HG02852 (cell line): Measurements from ENCODE around the gene RIIAD1.

Experiments
- ATAC-seq: cut with Tn5 transposase; IDR thresholded peaks from one replicate; pipeline ENCODE4 v1.9.1; 2021; ENCODE audit warnings: mild to moderate bottlenecking, moderate library complexity; ENCODE audit not compliant: unreplicated experiment

RIIAD1 gene

GRCh38 chr1:151710187-151710840, 11.0 kb upstream of the RIIAD1 start:
- ATAC-seq, result no peak

GRCh38 chr1:151711044-151711800, 10.1 kb upstream of the RIIAD1 start:
- no peak for ATAC-seq

DNA sequence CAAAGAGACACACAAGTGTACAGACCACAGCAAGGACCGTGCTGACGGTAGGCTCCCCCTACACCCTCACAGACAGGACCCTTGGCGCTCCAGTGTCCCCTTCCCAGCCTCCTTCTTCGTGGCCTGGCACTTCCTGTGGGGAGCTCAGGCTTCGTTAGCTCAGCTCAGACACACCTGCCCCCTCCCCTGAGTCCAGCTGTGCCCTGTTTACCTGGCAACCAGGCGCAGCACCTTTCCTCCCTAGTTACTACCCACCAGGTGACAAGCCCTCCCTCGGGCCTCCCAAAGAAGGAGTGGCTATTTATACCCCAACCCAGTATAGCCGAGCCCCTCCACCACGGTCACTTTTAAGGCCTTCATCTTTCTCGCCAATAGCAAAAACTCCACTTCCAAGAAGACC, 9.4 kb upstream of the RIIAD1 start:
- ATAC-seq, result no peak

DNA sequence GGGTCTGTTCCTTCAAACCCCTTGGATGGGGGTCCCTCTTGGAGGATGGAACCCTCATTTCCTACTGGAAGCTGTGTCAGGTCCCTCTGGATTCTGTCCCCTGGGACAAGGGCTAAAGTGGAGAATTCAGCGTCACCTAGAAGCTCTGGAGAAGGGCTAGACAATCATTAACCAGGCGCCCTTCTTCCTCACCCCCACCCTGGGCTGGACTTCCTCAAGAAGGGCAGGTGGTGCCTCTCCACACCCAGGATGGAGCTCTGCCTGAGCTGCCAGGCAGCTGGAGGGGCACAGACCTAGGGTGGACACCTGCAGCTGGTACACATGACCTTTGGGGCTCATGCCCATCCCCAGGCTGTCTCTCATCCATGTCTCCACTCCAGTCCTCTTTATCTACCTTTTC, 8.3 kb upstream of the RIIAD1 start:
- no peak for ATAC-seq

GRCh38 chr1:151713874-151714273, 7.4 kb upstream of the RIIAD1 start:
- ATAC-seq, result no peak

- ATAC-seq, result no peak
Measured at GRCh38 chr1:151714820-151715725, 6.2 kb upstream of the RIIAD1 start.

DNA sequence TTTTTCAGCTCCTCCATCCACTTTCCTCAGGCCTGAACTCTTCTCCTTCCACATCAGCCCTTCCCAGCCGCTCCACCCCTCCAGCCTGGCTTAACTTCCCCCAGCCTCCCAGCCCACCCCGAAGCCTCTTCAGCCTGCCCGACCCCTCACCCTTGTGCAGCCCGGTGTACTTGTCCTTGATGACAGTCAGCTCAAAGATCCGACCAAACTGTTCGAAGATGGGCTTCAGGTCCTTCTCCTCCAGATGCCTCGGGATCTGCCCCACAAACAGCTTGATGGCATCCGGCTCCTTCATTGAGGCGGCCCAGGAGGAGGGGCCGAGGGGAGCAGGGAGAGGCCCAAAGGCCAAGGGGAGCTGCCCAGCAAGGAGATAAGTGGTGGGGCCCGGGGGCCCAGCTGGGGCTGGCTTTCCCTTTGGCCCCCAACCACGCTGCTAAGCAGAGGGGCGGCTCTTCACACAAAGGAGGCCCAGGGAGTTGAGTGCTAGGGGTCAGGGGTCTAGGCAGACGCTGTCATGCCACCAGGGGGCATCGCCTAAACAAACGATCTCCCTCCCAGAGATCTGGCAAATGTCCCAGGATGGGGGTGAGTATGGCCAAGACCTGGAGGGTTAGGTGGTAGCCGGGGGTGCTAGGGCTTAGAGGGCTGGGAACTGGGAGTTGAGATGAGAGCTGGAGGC, 5.5 kb upstream of the RIIAD1 start:
- no peak for ATAC-seq

DNA sequence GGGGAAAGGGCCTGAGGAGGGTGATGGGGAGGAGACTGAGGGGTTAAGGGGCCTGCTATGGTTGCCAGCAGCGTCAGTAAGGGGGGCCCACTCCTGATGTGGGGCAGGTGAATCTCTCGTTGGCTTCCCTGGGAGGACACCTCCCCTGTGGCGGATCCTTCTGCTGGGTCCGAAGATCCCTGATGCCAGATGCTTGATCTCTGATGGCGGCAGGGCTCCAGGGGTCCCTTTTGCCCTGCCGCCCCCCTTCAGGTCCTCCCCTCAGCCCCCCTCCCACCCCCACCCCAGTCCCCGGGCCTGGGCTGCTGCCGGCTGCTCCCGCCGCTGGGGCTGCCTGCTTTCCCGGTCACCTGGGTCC, 4.9 kb upstream of the RIIAD1 start:
- ATAC-seq, result no peak

DNA sequence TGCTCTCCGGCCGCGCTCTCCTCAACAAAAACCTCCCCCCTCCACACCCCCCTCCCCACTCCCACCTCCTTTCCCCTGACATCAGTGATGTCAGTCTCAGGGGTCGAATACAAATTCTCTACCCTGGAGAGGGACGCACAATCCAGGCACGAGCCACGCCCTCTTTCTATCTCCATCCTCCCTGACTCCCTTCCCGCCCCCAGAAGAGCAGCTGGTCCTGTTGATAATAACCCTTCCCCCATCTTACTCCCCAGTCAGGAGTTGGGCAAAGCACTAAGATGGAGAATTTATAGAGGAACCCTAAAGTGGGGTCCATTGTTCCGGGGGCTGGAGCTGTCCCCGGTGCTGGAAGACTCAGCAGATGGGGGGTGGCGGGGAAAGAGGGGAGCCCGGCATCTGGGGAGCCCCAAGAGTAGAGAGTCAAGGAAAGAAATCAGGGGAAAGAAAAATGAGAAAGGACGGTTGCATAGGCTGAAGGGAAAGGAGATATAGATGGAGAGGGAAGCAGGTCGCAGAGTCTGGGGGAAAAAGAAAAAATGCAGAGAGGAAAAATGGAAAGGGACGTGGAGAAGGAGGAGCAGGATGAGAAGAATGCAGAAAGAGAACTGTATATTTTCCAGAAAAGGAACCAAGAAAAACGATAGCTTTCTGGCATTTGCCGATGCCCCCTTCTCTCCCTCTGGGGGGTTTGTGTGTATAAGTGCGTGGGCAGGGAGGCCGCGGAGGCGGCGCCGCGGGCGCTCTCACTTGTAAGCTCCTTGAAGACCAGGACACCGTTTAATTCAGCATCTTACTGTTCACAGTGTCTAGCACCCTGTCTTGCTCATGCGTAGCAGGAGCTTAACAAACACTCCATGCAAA, 4.3 kb upstream of the RIIAD1 start, which contains the start of gene CELF3:
Gene CELF3 (minus strand): TSS at position 33 of the 861 bp plus-strand sequence. CDS start 783 bp downstream, outside the sequence.
- no peak for ATAC-seq

DNA sequence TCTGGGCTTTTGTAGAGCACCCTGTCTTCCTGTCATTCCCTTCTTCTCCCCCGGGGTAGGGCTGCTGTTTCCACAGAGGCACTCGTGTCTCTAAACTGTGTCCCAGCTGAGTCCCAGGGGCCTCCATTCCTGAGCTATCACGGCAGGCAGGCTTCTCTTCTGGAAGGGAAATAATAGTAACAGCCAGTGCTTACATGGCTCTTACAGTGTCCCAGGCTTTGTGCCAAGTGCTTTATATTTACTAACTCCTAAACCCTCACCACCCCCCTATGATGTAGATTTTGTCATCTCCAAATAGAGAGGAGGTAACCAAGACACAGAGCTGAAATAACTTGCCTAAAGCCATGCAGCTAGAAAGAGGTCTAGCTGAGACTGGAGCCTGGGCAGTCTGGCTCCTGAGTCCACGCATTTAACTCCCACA, 3.3 kb upstream of the RIIAD1 start:
- no peak for ATAC-seq

DNA sequence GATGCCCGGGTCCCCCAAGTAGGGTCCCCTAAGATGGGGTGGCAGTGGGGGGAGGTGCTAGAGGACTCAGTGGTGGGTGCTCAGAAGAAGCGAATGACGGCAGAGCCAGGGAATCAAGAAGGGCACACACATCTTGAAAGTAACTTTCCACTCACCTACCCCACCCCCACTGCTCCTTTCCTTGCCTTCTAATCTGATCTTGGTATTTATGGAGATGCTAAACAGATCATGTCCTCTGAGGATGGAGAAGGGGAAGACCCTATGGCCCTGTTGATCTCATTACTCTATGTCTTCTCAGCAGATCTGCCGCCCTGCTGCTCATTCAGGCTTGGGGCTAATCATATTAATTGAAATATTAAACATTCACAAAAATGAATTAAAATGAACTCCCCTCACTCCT, 2.7 kb upstream of the RIIAD1 start:
- ATAC-seq, result no peak

GRCh38 chr1:151720125-151720524, 1.2 kb upstream of the RIIAD1 start:
- no peak for ATAC-seq

DNA sequence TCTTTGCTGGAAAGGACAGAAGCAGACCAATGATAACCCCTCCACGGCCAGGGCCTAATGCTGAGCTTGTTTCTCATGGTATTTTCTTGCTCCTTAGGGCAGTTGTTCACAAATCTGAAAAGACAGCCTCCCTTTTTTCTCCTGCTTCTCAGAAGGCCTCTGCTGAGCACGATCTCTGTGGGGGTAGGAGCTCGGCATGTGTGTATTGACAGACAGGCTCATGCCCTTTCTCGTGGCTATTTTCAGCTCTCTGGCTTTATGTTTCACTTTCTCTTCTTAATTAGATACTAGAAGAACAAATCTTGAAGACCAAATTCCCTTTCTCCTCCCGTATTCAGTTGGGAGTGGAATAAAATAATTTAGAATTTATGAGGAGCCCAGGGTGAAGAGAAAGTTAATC, 768 bp upstream of the RIIAD1 start:
- no peak for ATAC-seq

DNA sequence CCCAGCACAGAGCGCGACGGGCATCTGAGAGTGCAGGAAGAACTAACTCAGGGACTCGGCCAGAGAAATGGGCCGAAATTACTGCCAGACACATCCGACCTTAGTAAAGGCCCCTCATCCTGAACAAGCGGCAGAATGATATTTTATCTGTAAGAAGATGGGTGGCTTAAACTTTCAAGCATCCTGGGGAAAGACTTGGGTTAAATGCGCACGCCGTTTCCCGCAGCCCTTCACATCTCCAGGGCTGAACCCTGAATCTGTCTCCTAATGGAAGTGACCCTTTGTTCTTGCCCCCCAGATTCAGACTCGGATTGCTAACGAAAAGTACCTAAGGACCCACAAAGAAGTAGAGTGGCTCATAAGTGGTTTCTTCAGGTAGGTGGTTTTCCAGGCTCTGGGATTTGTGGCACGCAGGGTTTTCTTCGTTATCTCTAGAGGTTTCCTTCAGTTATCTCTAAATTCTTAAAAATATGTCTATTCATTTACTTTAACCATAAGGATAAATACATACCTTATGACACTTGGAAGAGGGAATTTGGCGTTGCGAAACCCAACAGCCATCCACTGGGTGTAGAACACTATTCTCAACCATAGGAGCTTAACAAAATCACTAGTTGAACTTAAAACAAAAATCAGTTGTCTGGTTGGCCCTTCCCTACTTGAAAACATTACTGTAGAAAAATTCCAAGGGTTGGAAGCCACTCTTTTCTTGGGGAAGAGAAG, 627 bp downstream of the RIIAD1 start:
- no peak for ATAC-seq

DNA sequence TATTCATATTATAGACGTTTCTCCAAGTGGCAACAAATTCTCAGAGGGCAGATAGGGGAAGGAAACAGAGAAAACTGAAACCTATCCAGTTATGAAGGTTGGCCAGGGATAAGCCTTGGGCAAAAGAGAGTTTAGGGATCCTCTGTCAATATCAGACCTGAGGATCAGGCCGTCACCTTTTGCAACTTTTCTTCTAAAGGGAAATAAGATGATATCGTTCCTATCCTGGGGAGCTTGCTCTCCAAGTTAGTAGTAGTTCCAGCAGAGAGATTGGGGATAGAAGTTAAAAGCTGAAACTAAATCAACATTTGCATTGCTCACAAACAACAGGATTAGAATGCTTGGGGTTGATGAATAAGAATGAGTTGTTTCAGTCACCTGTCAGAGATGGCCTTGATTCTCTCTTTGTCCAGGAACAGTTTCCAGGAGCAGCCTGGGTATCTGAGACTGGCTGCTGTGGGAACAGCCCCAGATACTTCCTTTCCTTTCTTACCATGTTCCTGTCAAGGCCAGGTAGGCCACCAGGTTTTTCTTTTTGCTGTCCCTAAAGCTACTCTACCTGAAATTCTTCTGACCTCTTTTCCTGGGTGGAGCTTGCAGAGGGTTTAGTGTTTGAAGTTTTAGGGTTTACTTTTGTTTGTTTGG, 2.5 kb downstream of the RIIAD1 start:
- ATAC-seq, result no peak

DNA sequence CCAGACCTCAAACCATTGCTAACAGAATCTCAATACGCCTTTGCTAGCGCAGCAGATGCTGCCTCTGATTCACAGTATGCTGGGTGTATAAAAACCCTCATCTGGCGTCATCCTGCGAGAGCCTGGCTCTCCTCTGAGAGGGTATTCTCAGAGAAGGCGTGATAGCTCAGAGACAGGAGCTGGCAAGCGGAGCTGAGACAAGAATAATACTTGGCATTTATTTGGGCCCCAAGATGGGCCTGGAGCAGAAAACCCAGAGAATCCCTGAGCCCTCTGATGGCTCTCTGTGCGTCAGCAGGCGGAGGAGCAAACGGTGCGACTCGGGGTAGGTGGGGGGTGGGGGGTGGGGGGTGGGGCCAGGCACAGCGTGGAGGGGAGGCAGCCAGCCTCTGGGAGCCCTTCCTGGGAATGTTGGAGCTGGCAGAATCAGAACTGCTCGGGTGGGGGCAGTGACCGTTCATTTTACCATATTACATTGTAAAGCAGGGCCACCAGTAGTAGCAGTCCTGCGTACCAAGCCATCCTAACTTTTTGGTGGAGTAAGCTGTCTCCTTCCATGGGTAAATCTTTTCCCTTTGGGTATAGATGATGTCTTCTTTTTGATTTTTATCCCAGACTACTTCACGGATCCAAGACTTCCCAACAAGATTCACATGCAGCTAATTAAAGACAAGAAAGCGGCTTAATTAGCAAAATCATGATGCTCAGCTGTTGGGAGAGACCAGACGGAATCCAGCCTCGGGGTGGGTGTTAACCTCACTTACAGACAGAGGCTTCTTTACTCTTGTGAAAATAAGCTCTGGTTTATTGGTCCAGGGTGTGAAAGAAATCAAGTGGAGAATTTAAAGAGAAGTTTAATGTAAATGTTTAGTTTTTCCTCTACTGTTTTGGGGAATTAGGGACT, 7.1 kb downstream of the RIIAD1 start:
- no peak for ATAC-seq

GRCh38 chr1:151729157-151729965, 8.0 kb downstream of the RIIAD1 start:
- ATAC-seq, result no peak
